Measurements from ENCODE around the gene SARNP.
"Not testable (repeated sequence)": the region's sequence is repeated elsewhere in the genome, so short reads cannot be mapped to it uniquely, and the experiment has no call there.

The SARNP gene

DNA sequence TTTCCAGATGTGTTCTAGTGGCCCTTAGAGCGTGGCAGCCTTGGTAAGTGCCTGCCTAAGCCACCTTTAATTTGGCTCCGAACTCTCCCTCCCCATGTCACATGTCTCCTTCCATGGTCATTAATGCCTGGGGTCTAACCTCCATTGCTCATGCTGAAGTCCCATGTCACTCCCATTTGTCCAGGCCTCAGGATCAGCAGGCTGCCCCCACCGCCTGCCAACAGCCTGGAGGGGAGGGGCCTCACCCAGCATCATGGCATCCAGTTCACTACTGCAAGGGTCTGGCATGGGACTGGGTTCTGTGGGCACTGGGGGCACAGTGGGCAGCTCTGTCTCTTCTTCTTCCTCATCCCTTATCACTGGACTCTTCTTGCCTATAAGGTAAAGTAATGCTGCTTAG, 20.8 kb upstream of the SARNP start:
- no peak for DNase-seq

DNA sequence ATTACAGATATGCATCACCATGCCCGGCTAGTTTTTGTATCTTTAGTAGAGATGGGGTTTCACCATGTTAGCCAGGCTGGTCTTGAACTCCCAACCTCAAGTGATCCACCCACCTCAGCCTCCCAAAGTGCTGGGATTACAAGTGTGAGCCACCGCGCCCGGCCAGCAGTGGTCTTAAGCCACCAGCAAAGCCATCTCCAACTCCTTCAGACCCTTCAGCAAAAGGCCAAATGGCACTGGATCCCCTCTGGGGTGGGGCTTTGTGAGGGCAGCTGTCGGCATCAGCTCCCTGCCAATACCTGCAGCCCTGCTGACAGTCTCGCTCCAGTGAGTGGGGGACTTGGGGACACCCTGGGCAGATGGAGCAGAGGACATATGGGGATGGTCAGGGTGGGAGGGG, 16.9 kb upstream of the SARNP start:
- not testable (repeated sequence) for DNase-seq

DNA sequence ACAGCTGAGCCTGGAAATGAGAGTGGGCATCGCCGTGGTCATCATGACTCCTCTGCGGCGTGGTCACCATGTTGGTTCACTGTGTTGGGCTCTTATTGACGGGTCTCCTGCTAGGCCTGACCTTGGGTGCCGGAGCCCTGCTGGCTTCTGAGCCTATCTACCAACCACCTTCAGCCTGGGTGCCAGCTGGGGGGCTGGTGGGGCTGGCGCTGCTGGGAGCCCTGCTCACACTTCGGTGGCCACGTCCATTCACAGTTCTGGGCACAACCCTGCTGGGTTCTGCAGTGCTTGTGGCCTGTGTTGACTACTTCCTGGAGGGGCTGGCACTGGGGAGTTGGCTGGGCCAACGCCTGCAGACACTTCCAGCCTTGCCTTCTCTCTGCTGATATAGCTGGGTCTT, 15.5 kb upstream of the SARNP start:
- no peak for DNase-seq

DNA sequence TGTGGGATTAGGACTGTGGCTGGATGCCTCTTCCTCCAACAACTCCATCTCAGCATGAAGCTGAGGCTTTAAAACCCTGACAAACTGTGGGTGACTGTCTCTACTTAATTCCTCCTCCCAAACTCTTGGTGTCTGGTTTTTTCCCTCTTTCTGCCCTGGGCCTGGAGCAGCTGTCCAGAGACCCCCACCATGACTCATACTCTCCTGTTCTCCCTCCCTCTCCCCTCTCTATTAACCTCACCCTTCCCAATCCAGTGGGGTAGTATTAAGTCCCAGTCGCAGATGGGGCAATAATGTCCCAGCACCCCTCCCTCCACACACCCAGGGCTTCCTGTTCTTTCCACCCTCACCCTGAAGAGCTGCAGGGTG, 13.9 kb upstream of the SARNP start:
- no peak for DNase-seq

DNA sequence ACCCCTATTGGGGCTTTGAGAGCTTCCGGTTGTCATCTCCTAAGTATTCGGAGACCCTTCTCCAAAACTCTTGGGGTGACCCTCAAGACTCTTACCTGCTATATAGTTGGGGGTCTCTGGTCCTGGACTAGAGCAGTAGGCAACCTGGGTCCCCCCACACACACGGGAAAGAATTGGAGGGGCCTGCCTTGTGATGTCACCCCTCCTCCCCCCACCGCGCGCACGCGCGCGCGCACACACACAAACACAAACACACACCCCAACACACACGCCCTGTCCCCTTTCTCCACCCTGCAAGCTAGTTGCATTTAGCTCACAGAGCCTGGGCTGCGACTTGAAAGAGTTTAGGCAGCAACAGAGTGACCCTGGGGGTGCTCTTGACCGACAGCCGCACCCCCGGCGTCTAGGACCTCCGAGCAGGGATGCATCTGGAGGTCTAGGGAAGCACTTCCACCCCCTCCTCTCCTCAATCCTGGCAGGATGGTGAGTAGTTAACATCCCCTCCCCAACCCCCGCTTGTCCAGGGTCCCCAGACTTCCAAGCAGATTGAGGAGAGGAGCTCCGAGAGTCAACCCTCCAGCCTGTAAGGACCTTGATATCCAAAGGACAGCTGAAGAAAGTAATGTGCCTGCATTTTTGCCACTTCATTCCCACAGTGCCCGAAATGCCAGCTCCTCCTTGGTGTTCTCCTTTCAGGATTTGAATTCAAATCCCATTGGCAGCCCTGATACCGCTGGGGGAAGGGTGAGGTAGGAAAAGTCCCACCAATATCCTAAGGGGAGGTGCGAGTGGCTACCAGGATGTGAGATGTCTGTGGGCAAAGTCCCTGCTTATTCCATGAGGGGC, 13.3 kb upstream of the SARNP start:
- DNase-seq = peak; percentile 66

DNA sequence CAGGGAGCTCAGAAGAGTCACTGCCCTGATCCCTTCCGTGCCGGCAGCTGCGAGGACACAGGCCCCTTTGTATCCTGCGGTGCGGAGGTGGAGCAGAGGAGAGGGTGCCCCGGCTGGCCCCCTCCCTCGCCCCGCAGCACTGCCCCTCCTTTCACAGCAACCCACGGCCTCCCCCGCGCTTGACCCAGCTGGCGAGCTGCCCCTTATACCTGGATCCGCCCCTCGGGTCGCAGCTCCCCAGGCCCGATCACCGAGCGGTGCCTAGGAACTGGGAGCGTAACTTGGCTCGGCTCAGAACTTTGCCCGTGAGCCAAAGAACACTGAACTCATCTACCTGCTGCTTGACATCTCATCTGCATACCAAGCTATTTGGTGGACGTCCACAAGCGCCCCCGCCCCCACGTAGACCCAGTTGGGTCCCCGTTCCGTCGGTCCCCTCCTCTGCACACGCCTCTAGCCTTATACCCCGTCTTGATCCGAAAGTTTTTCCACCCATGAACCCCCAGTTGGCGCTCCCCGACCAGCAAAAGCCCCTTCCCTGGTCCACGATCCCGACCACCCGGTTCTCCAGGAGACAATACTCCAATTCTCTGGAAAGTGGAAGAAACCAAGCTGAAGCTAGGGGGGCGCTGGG, 12.6 kb upstream of the SARNP start:
- peak; percentile 51 for DNase-seq

DNA sequence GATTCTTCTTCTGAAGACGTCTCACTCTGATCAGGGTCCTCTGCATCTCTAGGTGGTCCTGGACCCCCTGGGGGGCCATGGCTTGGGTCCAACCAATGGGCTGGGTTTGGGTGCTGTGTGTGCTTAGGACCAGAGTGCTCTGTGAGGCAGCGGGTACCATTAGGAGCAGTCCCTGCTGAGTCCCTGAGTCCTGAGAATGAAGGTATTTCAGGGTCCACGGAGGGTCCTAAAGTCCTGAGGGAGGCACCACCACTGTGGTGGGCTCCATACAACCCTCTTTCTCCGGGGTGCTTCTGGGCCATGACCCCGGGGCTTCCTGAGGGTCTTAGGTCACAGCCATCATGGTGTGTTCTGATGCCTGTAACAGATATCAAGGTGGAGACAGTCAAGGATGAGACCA, 10.8 kb upstream of the SARNP start:
- DNase-seq = no peak

DNA sequence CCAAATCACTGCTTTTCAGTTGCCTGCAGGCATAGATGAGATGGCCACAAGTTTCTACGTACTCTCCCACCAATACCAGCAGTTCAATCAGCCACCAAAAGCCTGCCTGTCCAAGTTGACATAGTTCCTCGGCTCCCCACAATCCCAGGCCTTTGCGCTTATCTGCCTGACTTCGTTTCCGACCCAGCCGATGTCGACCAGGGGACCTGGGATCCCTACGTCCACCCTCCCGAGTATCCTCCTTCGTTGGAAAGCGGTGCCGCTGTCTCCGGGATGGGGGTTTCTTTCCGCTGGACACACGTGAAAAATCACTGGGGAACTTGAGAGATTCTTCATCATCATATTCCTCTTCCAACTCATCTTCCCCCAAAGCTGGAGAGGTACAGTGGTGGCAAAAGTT, 10.3 kb upstream of the SARNP start:
- DNase-seq = no peak

DNA sequence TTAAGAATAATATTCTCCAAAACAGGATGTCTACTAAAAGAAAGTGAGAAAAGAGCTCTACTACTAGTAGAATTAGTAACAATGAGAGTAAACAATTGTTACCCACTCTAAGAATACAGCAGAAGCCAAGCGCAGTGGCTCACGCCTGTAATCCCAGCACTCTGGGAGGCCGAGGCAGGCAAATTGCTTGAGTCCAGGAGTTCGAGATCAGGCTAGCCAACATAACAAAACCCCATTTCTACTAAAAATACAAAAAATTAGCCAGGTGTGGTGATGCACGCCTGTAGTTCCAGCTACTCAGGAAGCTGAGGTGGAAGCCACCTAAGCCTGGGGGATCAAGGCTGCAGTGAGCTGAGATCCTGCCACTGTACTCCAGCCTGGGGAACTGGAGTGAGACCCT, 7.2 kb upstream of the SARNP start:
- no peak for DNase-seq

DNA sequence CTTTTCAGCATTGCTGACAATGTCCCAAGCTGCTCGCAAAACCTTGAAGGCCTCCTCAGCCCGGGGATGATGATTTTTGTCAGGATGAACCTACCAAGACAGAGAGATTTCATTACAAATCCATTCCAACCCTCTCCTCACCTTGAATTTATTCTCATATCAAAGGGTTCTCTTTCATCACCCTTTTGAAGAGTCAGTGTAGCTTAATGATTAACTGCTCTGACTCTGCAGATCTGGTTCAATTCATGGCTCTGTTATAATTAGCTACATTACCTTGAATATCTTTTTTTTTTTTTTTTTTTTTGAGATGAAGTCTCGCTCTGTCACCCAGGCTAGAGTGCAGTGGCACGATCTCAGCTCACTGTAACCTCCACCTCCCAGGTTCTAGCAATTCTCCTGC, 5.9 kb upstream of the SARNP start:
- DNase-seq = no peak

DNA sequence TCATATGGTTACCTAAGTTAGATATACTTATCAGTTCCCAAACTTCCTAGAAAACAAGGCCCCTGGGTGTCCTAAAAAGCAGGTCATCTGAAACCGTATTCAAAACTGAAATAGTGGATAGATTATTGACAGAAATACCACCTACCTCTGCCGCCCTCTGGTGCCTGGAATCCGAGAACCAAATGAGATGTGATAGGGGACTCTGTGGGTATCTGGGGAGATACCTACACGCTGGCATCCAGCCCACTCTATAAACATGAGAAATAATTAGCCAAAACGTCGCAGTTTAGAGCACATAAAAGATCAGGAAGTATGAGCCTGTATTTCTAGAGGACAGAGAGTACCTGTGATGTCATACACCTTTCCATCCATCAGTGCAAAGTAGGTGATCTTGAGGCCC, 4.7 kb upstream of the SARNP start:
- no peak for DNase-seq

DNA sequence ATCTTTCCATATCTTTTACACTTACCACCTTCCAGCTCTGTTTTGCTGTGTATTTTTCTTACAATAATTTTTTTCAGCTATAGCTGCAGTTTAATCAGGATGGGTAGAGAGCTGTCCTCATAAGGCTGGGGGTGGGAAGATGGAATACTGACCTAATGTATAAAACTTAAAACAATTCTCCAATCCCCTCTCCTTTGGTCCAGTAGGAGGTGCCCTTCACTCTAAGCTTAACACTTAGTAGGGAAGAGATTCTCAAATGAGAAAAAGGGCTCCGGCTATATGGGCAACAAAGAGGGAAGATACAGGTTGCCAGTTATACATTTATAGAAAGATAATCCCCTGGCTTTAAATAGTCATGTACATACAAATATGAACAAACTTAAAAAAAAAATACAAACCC, 3.2 kb upstream of the SARNP start:
- DNase-seq = no peak

DNA sequence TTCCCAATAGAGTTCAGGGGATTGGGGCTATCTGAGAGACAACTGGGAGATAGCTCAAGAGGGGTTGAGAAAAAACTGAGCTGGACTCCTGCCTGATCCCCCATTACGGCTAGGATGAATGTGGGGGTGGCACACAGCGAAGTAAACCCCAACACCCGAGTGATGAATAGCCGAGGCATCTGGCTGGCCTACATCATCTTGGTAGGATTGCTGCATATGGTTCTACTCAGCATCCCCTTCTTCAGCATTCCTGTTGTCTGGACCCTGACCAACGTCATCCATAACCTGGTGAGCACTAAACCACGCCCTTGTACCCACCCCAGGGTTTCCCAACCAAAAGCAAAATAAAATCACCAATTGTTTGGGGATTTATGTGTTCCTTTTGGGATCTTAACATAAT, 1.4 kb upstream of the SARNP start:
- DNase-seq = no peak

DNA sequence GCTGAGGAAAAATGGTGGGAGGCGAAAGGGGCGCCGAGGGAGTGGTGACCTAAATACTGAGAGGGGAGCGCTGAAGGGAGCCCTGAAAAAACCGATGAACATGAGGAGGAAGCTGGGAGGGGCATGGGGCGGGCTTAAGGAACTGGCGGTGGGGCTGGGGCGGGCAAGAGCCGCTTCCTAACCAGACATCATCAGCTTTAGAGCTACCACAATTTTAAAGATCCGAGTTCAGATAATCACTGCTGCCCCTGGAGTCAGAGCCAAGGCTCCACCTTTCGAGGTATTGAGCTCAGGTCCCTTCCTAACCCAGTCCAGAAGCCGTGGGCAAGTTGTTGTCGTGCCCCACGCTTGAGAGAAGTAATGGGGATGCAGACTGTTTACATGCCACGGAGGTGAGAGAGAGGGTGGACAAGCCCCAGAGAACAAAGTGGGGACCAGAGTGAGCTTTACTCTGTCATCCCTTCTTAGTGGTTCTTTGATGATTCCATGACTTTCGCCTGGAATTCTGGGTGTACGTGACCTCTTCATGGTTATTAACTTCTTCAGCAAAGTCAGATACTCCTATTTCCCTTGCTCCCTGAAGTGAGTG, 710 bp upstream of the SARNP start:
- no peak for DNase-seq

DNA sequence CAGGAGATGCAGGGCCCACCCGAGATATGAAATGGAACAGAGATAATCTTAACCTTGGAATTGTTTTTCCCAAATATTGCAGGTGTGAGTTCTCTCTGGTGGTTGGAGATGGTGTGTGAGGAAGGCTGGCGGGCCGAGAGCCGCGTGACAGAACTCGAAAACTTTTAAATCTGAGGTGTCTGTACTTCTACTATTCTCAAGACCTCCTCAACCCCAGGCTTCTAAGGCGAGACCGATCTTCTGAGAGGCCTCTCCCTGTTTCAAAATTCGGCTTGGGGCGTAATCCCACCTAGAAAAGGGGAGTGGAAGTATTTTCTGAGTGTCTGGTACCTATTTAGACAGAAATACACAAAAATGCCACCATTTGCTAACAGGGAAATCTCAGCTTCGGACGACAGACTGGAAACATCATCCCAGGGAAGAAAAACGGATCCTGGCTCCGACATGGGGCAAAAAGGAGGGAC, 611 bp downstream of the SARNP start:
- no peak for DNase-seq

DNA sequence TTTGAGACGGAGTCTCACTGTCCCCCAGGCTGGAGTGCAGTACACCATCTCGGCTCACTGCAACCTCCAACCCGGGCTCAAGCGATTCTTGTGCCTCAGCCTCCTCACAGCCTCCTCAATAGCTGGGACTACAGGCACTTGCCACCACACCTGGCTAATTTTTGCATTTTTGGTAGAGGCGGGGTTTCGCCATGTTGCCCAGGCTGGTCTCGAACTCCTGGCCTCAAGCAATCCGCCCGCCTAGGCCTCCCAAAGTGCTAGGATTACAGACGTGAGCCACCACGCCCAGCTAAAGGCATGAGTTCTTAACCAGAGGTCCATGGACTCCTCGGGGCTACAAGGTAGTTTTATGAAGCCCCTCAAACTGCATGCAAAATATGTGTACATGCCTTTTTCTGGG, 2.1 kb downstream of the SARNP start:
- DNase-seq = no peak

DNA sequence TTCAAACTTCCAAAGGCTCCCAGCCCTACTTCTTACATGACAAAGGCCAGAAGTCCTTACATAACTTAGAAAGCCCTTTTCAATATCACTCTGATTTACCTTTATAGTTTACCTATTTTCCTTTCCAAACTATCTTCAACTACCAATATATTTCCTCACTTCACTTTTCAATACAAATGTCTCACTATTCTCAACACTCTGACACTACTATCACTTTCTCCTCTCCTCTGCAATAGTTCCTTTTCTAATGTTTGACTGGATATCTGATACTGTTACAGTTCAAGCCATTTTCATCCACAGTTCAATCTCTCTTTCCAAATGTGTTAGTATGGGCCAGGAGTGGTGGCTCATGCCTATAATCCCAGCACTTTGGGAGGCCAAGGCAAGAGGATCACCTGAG, 3.3 kb downstream of the SARNP start:
- DNase-seq = no peak

DNA sequence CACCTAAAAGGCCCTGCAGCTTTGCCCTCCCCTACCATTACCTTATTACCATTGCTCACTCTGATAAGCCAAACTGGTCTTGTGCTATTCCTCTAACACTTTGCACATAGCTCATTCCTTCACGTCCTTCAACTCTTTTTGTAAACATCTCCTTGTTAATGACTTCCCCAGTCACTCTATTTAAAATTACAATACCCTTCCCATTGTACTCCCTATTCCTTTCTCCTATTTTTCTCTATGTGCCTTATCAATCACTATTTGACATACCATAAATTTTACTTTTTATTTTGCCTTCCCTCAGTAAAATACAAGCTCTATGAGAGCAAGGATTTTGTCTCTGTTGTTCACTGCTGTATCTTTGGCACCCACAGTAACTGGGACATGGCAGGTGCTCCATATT, 5.4 kb downstream of the SARNP start:
- no peak for DNase-seq

DNA sequence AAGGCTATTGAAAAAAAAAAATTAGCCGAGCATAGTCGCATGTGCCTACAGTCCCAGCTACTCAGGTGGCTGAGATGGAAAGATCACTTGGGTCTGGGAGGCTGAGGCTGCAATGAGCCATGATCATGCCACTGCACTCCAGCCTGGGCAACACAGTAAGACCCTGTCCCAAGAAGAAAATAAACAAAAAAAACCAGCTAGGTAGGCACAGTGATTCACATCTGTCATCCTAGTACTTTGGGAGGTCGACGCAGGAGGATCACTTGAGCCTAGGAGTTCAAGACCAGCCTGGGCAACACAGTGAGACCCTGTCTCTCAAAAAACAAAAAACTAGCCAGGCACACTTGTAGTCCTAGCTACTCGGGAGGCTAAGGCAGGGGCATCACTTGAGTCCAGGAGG, 8.2 kb downstream of the SARNP start:
- DNase-seq = no peak

DNA sequence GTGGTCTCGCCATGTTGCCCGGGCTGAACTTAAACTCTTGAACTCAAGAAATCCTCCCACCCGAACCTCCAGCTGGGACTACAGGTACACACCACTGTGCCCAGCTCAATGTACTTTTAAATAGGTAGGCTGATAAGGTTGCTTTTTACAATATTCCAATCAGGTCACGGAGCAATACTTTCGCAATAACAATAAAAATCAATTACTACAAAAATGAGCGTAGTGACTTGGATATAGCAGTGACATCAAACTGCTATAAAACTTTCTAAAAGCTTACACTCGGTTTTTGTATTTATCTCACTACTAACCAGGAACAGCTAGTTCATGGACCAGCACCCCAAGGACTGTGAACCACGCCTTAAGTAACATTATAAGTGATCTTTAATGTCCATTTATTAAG, 10.5 kb downstream of the SARNP start:
- no peak for DNase-seq

DNA sequence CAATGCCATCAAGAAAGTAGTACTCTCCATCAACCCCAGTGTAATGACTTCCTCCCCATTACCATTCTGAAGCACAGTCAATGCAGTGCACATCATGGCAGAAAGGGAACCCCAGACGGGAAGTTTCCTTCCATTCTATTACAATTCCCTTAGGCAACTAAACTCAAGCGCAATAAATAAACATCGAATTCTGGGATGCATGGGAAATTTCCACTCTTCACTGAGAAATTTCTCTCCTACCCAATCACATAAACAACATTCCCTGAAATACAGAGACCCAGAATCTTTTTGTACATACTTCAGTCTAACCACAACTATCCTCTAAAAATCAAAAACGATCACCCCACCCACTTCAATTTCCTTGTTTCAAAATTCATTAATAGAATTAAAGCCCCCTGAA, 20.0 kb downstream of the SARNP start:
- DNase-seq = no peak

DNA sequence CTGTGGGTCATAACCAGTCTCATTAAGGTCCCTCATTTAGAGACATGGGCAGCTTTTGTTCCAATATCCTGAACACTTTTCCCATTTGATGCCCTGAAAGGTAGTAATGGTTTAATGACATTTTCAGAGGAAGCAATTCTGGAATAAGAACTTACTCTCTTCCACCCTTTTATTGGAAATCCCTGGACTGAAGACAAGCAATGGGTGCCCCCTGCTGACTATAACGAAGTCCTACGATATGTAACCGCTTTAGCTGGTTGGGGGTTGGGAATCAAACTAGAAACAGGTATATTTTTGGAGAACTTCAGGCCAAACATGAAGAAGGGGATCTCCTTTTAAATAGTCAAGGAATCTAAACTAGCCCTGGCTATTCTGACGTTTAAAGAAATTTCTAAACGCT, 20.5 kb downstream of the SARNP start:
- no peak for DNase-seq

DNA sequence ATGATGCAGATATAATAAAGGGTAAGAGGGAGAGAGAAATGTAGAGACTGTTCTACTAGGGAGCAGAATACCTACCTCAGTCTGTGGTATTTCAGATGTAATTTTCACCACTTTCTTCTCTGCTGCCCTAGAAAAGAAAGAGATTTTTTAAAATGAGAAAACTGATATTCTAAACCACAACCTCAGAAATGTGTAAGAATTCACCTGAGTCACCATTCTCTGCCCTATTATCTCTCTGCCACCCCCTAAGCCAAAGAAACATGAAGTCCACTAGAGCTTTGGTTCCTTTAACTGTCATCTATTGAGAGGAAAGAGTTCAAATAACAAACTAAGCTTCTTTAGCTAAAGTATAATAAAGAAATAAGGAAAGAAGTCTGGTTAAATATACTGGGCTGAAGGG, 21.6 kb downstream of the SARNP start:
- DNase-seq = no peak

DNA sequence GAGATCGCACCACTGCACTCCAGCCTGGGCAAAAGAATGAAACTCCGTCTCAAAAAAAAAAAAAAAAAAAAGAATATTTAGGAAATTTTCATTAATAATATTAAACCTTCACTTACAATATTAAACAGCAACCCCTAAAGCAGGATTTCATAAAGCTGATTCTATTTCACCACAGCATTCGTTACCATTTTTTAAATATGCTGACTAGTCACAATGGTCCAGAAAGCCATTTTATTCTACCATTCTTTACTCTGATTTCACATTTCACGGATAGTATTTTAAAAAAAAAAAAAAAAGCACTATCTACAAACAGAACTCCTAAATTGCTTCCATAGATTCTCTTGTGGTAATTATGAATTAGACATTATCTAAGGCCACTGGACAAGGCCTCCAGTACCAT, 27.6 kb downstream of the SARNP start:
- no peak for DNase-seq

DNA sequence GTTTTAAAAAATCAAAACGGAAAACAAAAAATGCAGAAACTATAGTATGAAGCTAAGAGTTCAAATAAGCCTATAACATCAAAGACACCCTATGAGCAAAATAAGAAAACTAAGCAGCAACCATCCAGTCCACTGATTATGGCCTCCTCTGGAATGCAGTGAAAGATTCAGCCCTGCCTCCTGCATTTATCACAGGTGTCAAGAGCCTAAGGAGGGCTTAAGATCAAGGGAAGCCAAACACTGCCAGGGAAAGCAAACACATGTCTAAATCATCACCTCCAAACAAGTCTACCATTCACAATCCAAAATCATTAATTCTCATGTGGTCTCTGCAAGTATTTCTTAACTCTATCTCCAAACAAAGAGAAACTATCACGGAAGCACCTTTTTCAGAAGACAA, 28.4 kb downstream of the SARNP start:
- DNase-seq = no peak
